Amniotic epithelial cell (primary cell): Measurements from ENCODE around the gene ING5.

Experiments
- DNase-seq: peaks from one replicate; pipeline ENCODE4 v3.0.0-alpha.2; 2010; ENCODE audit warnings: low read depth

The ING5 gene

DNA sequence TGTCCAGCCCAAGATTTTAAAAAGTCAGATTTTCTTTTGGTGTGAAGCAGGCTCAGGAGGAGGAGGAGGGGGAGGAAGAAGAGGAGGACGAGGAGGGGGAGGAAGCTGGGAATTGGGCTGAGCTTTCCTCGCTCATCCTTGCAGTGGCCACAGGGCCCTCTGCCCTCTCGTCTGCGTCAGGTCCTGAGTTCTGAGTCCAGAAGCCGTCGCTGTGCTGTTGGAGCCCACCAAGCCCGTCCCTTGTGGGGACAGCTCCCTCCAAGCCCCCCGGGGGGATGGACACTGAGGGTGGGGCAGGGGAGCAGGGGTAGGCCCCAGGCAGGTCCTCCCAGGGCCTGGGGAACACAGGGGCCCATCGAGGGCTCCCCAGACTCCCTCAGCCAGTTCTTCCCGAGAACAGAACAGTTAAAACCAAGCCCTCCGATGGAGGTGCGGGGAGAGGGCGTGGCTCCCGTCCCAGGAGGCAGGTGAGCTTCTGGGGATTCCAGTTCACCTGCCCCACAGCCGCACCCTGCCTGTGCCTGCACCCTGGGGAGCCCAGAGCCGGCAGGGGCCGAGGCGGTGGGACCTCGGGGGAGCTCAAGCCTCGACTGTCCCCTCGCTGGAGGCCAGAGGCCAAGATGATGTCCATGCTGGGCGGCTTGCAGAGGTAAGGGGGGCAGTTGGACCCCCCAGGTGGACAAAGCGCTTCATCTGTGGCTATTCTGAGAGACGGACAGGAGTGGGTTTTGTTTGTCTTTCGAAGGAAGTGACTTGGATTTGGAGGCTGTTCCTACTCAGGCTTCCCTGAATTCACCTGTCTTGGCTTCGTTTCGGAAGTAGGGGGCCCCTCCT lies 74.7 kb downstream of the ING5 start, which contains the start of gene GAL3ST2:
TSS of gene GAL3ST2 (plus strand) at position 487 of the 834 bp plus-strand sequence. CDS start at position 621, 134 bp downstream.
- no peak for DNase-seq

- no peak for DNase-seq
These were observed 75.4 kb downstream of the ING5 start for GRCh38 chr2:241777170-241777685.

DNA sequence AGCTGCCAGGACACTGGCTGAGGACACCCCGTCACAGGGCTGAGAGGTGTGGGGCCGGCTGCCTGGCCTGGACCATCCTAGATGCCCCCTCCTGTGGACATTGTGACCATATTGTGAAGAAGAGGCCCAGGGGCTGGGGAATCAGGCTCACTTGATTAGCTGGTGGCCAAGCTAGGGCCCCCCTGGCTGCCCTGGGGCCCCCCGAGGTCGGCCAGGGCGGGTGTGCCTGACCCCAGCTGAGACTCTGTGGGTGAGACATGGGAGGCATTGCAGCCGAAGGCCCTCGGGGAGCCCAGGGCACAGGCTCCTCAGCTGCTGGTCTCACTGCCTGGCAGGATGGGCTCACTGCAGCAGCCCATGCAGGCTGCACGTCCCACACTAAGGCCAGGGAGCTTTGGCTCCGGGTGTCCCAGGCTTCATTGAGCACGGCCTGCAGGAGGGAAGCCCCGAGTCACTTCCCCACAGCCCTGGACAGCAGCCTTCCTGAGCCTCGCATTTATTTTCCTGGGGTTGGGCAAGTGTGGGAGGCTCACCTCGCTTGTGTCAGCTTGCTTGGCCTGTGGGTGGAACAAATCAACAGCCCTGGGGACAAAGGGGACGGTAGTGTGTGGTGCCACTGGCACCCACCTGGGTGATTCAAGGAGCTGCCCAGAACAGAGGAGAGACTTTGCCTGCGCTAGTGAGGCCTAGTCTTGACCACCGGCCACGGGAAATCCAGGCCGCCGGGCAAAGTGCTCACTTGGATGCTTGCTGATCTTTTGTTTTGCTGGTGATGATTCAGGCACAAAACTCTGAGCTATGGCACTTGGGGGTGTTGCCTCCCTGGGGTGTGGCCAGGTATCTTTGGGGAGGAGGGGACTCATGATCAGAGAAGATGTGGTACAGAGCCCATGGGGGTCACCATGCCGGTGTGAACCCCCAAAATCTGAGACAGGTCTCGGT lies 76.1 kb downstream of the ING5 start:
- DNase-seq, result no peak
